ENCODE results near the gene SLC66A1. TPM values are rescaled to one million over a fixed set of nuclear protein-coding genes. Genes with fewer than 3 reads are reported as not detected.

Gene SLC66A1
- total and polyA plus RNA-seq, 9 of the 15 experiments (the other 6 are each of a cell fraction or from before 2014, with no cell fraction given), result 1.2 to 40.8 (median 18.6) TPM

DNA sequence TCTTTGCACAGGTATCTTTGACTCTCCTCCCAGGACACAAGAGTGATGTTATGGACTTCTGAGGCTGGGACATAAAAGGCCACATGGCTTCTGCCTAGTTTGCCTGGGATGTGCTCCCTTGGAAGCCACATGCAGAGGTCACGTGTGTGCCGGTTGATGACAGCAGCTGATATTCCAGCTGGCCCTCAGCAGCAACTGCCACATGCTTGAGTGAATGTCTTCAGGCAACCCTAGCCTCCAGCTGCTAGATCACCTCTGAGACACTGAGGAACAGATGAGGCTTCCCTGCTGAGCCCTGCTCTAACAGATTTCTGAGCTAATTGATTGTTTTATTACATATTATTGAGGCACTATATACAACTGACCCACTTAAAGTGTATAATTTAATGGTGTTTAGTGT lies 11.9 kb upstream of the SLC66A1 start (continued):
- TF ChIP-seq ZBTB5 (IDR thresholded peaks at IDR 0.05) (no peak), ZNF589 (CRISPR knock-in tag; IDR thresholded peaks at IDR 0.05; ENCODE audit: low read depth) (0 out of 2 replicates have a peak, but pooled peaks have one; percentile 50), ZNF121 (CRISPR knock-in tag; conservative IDR thresholded peaks at IDR 0.05) (no peak), NFE2L1 (tag; IDR thresholded peaks at IDR 0.05; ENCODE audit: borderline replicate concordance, low read depth) (no peak), NCOR1 (IDR thresholded peaks at IDR 0.05) (no peak), EP400 (IDR thresholded peaks at IDR 0.05) (peak; percentile 60; the same call in 1 of the 2 replicates), HDAC1 (IDR thresholded peaks at IDR 0.05) (peak in 1 of 2 experiments; percentile 61; a peak in 1 of 4 replicates), RFX5 (IDR thresholded peaks at IDR 0.05; ENCODE audit: low read depth, low read length) (no peak), PURB (CRISPR knock-in tag; IDR thresholded peaks at IDR 0.05; ENCODE audit: low read depth) (no peak), ZC3H8 (IDR thresholded peaks at IDR 0.05) (no peak), NR2C2 (CRISPR knock-in tag; IDR thresholded peaks at IDR 0.05) (no peak), NR2C2 (tag; IDR thresholded peaks at IDR 0.05) (no peak), L3MBTL2 (IDR thresholded peaks at IDR 0.05) (peak; percentile 93), HIVEP1 (CRISPR knock-in tag; IDR thresholded peaks at IDR 0.05) (no peak), POLR3G (IDR thresholded peaks at IDR 0.05; ENCODE audit: extremely low read depth, insufficient read length, insufficient replicate concordance) (no peak), HNRNPL (IDR thresholded peaks at IDR 0.05; ENCODE audit: low read depth, low read length) (no peak), ZNF239 (CRISPR knock-in tag; IDR thresholded peaks at IDR 0.05) (no peak)
- TF ChIP-seq, protein P1, sequence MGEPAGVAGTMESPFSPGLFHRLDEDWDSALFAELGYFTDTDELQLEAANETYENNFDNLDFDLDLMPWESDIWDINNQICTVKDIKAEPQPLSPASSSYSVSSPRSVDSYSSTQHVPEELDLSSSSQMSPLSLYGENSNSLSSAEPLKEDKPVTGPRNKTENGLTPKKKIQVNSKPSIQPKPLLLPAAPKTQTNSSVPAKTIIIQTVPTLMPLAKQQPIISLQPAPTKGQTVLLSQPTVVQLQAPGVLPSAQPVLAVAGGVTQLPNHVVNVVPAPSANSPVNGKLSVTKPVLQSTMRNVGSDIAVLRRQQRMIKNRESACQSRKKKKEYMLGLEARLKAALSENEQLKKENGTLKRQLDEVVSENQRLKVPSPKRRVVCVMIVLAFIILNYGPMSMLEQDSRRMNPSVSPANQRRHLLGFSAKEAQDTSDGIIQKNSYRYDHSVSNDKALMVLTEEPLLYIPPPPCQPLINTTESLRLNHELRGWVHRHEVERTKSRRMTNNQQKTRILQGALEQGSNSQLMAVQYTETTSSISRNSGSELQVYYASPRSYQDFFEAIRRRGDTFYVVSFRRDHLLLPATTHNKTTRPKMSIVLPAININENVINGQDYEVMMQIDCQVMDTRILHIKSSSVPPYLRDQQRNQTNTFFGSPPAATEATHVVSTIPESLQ (CRISPR knock-in tag; IDR thresholded peaks at IDR 0.05), result no peak
- TF ChIP-seq, protein P2, sequence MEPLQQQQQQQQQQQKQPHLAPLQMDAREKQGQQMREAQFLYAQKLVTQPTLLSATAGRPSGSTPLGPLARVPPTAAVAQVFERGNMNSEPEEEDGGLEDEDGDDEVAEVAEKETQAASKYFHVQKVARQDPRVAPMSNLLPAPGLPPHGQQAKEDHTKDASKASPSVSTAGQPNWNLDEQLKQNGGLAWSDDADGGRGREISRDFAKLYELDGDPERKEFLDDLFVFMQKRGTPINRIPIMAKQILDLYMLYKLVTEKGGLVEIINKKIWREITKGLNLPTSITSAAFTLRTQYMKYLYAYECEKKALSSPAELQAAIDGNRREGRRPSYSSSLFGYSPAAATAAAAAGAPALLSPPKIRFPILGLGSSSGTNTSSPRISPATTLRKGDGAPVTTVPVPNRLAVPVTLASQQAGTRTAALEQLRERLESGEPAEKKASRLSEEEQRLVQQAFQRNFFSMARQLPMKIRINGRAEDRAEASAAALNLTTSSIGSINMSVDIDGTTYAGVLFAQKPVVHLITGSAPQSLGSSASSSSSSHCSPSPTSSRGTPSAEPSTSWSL (CRISPR knock-in tag; IDR thresholded peaks at IDR 0.05; ENCODE audit: borderline replicate concordance), result no peak
- TF ChIP-seq, protein P3, sequence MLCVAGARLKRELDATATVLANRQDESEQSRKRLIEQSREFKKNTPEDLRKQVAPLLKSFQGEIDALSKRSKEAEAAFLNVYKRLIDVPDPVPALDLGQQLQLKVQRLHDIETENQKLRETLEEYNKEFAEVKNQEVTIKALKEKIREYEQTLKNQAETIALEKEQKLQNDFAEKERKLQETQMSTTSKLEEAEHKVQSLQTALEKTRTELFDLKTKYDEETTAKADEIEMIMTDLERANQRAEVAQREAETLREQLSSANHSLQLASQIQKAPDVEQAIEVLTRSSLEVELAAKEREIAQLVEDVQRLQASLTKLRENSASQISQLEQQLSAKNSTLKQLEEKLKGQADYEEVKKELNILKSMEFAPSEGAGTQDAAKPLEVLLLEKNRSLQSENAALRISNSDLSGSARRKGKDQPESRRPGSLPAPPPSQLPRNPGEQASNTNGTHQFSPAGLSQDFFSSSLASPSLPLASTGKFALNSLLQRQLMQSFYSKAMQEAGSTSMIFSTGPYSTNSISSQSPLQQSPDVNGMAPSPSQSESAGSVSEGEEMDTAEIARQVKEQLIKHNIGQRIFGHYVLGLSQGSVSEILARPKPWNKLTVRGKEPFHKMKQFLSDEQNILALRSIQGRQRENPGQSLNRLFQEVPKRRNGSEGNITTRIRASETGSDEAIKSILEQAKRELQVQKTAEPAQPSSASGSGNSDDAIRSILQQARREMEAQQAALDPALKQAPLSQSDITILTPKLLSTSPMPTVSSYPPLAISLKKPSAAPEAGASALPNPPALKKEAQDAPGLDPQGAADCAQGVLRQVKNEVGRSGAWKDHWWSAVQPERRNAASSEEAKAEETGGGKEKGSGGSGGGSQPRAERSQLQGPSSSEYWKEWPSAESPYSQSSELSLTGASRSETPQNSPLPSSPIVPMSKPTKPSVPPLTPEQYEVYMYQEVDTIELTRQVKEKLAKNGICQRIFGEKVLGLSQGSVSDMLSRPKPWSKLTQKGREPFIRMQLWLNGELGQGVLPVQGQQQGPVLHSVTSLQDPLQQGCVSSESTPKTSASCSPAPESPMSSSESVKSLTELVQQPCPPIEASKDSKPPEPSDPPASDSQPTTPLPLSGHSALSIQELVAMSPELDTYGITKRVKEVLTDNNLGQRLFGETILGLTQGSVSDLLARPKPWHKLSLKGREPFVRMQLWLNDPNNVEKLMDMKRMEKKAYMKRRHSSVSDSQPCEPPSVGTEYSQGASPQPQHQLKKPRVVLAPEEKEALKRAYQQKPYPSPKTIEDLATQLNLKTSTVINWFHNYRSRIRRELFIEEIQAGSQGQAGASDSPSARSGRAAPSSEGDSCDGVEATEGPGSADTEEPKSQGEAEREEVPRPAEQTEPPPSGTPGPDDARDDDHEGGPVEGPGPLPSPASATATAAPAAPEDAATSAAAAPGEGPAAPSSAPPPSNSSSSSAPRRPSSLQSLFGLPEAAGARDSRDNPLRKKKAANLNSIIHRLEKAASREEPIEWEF (CRISPR knock-in tag; IDR thresholded peaks at IDR 0.05), result no peak

Data from K562 (cell line).